Endodermal cell (in vitro differentiated cells): Measurements from ENCODE around the gene DNAJC1. TPM values are rescaled to one million over a fixed set of nuclear protein-coding genes. Genes with fewer than 3 reads are reported as not detected.
"Not testable (repeated sequence)": the region's sequence is repeated elsewhere in the genome, so short reads cannot be mapped to it uniquely, and the experiment has no call there.

Experiments used
- DNase-seq: peaks from one replicate; pipeline ENCODE4 v3.0.0-alpha.2; 2017
- H3K27ac ChIP-seq: 2 replicates; pipeline ENCODE4 v1.5.1; 2013; ENCODE audit warnings: mild to moderate bottlenecking, low read depth, low read length, moderate library complexity
- H3K27me3 ChIP-seq: 2 replicates; pipeline ENCODE4 v1.6.1; 2013; ENCODE audit warnings: mild to moderate bottlenecking, low read length, moderate library complexity; ENCODE audit not compliant: insufficient read depth, control insufficient read depth, poor library complexity, severe bottlenecking
- H3K36me3 ChIP-seq: 2 replicates; pipeline ENCODE4 v1.7.0; 2013; ENCODE audit warnings: mild to moderate bottlenecking, low read length, moderate library complexity; ENCODE audit not compliant: control insufficient read depth, insufficient read depth
- H3K4me1 ChIP-seq: one replicate; pipeline ENCODE4 v1.7.0; 2013; ENCODE audit warnings: low read length; ENCODE audit not compliant: control insufficient read depth, insufficient read depth
- H3K4me3 ChIP-seq: 2 replicates; pipeline ENCODE4 v1.5.1; 2013; ENCODE audit warnings: mild to moderate bottlenecking, low read length, moderate library complexity
- H3K9ac ChIP-seq: 2 replicates; pipeline ENCODE4 v1.6.1; 2013; ENCODE audit warnings: mild to moderate bottlenecking, low read length, moderate library complexity; ENCODE audit not compliant: poor library complexity, severe bottlenecking; ENCODE audit errors: extremely low read depth
- H3K9me3 ChIP-seq: 2 replicates; pipeline ENCODE4 v1.6.1; 2013; ENCODE audit warnings: mild to moderate bottlenecking, low read length, moderate library complexity; ENCODE audit not compliant: control insufficient read depth
- H3K27ac Mint-ChIP-seq: 2 replicates; pipeline ENCODE4 v1.8.0; 2020; ENCODE audit warnings: mixed read lengths
- H3K27me3 Mint-ChIP-seq: 2 replicates; pipeline ENCODE4 v1.8.0; 2021; ENCODE audit warnings: mild to moderate bottlenecking, mixed read lengths; ENCODE audit not compliant: insufficient read depth
- H3K36me3 Mint-ChIP-seq: 2 replicates; pipeline ENCODE4 v1.8.0; 2020; ENCODE audit warnings: low read depth, mixed read lengths
- H3K4me1 Mint-ChIP-seq: 2 replicates; pipeline ENCODE4 v1.8.0; 2020; ENCODE audit warnings: mixed read lengths
- H3K4me3 Mint-ChIP-seq: 2 replicates; pipeline ENCODE4 v1.8.0; 2020; ENCODE audit warnings: mild to moderate bottlenecking, moderate library complexity, mixed read lengths
- H3K9me3 Mint-ChIP-seq: 2 replicates; pipeline ENCODE4 v1.8.0; 2020; ENCODE audit warnings: mild to moderate bottlenecking, mixed read lengths
- WGBS, 2 experiments: methylation state at CpG; one replicate each; pipeline versions ENCODE4 v1.1.5 to v1.1.7; 2013; ENCODE audit warnings: missing lambda C conversion rate in 2 of 2, mixed read lengths in 1 of 2; ENCODE audit not compliant: insufficient coverage in 1 of 2, insufficient read length in 1 of 2; 5-methylcytosine and 5-hydroxymethylcytosine counted together
- total RNA-seq, 2 donors: library from RNA; stranded (reverse); fragmentation: NEBNext Ultra II Directional in 1 of 2; extraction: Animal tissue kit (Norgen Biotek cat#: 25700) in 1 of 2; gene quantifications; 2 replicates in 1 of 2; 3 replicates in 1 of 2; pipeline ENCODE4 v1.2.1, GENCODE V29; 2021
- TF ChIP-seq, protein P1 (sequence below): fragments of 200-600 bp; sonication (generic); conservative IDR thresholded peaks from 2 replicates; pipeline ENCODE4 v1.5.0; 2021; ENCODE audit warnings: antibody characterized with exemption, mild to moderate bottlenecking

DNAJC1 gene
- total RNA-seq, 2 donors from 2014 or later: 23.5 to 30.4 TPM

GRCh38 chr10:21843645-21844044 is 159.9 kb downstream of the DNAJC1 start:
- Histone ChIP-seq H3K4me1 (no peaks in the 10 kb centered on the region), H3K36me3 (peaks cover 3% of the 10 kb centered on the region), H3K9me3 (peaks cover 24% of the 10 kb centered on the region), H3K27me3 (no peaks in the 10 kb centered on the region), H3K27ac (no peak overlapping the region), H3K9ac (no peak overlapping the region), H3K4me3 (no peak overlapping the region)
- Mint-ChIP-seq H3K9me3 (peaks cover 36% of the 10 kb centered on the region), H3K27ac (no peak overlapping the region), H3K36me3 (peaks cover 40% of the 10 kb centered on the region), H3K4me3 (no peak overlapping the region), H3K27me3 (no peaks in the 10 kb centered on the region), H3K4me1 (peaks cover 4% of the 10 kb centered on the region)
- DNase-seq: no peak
- TF ChIP-seq, protein P1, sequence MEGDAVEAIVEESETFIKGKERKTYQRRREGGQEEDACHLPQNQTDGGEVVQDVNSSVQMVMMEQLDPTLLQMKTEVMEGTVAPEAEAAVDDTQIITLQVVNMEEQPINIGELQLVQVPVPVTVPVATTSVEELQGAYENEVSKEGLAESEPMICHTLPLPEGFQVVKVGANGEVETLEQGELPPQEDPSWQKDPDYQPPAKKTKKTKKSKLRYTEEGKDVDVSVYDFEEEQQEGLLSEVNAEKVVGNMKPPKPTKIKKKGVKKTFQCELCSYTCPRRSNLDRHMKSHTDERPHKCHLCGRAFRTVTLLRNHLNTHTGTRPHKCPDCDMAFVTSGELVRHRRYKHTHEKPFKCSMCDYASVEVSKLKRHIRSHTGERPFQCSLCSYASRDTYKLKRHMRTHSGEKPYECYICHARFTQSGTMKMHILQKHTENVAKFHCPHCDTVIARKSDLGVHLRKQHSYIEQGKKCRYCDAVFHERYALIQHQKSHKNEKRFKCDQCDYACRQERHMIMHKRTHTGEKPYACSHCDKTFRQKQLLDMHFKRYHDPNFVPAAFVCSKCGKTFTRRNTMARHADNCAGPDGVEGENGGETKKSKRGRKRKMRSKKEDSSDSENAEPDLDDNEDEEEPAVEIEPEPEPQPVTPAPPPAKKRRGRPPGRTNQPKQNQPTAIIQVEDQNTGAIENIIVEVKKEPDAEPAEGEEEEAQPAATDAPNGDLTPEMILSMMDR: no peak
- WGBS, 2 experiments: 82 to 83% methylated on average over 1 of the region's 1 CpG

DNA sequence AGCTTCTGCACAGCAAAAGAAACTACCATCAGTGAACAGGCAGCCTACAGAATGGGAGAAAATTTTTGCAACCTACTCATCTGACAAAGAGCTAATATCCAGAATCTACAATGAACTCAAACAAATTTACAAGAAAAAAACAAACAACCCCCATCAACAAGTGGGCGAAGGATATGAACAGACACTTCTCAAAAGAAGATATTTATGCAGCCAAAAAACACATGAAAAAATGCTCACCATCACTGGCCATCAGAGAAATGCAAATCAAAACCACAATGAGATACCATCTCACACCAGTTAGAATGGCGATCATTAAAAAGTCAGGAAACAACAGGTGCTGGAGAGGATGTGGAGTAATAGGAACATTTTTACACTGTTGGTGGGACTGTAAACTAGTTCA is 162.3 kb downstream of the DNAJC1 start:
- H3K9ac ChIP-seq, H3K4me3 Mint-ChIP-seq, H3K36me3 ChIP-seq, H3K4me1 Mint-ChIP-seq, H3K27me3 ChIP-seq, H3K27me3 Mint-ChIP-seq, H3K27ac Mint-ChIP-seq, H3K4me1 ChIP-seq, DNase-seq, H3K27ac ChIP-seq, H3K4me3 ChIP-seq: not testable (repeated sequence)
- H3K9me3 ChIP-seq: peaks cover 24% of the 10 kb centered on the region
- Mint-ChIP-seq H3K36me3 (peaks cover 48% of the 10 kb centered on the region), H3K9me3 (peaks cover 48% of the 10 kb centered on the region)
- WGBS, 2 experiments: 80% methylated on average over 1 of the region's 2 CpGs; no CpG with 5 or more reads in 1 of the 2 experiments

DNA sequence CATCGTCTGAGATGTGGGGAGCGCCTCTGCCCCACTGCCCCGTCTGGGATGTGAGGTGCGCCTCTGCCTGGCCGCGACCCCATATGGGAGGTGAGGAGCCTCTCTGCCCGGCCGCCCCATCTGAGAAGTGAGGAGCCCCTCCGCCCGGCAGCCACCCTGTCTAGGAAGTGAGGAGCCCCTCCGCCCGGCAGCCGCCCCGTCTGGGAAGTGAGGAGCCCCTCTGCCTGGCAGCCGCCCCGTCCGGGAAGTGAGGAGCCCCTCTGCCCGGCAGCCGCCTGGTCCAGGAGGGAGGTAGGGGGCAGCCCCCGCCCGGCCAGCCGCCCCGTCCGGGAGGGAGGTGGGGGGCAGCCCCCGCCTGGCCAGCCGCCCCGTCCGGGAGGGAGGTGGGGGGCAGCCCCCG is 166.0 kb downstream of the DNAJC1 start:
- H3K9me3 ChIP-seq: peaks cover 36% of the 10 kb centered on the region
- H3K36me3 ChIP-seq, H3K27me3 Mint-ChIP-seq, H3K4me1 ChIP-seq, H3K27me3 ChIP-seq, H3K27ac ChIP-seq, H3K4me3 ChIP-seq, H3K27ac Mint-ChIP-seq, H3K4me1 Mint-ChIP-seq, H3K9ac ChIP-seq, DNase-seq, H3K4me3 Mint-ChIP-seq: not testable (repeated sequence)
- Mint-ChIP-seq H3K36me3 (peaks cover 69% of the 10 kb centered on the region), H3K9me3 (peaks cover 81% of the 10 kb centered on the region)
- 96% methylated on average over 4 to 27 of the region's 29 CpGs for WGBS, 2 experiments

DNA sequence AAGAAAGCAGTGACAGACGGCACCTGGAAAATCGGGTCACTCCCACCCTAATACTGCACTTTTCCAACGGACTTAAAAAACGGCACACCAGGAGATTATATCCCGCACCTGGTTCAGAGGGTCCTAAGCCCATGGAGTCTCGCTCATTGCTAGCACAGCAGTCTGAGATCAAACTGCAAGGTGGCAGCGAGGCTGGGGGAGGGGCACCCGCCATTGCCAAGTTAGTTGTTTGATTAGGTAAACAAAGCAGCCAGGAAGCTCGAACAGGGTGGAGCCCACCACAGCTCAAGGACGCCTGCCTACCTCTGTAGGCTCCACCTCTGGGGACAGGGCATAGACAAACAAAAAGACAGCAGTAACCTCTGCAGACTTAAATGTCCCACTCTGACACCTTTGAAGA is 169.0 kb downstream of the DNAJC1 start:
- not testable (repeated sequence) for H3K27ac ChIP-seq, H3K4me3 Mint-ChIP-seq, H3K36me3 ChIP-seq, H3K9ac ChIP-seq, DNase-seq, H3K4me1 ChIP-seq, H3K27me3 Mint-ChIP-seq, H3K4me1 Mint-ChIP-seq, H3K27ac Mint-ChIP-seq, H3K27me3 ChIP-seq
- Histone ChIP-seq H3K4me3 (peak overlapping the region; percentile 68), H3K9me3 (peaks cover 61% of the 10 kb centered on the region)
- peaks cover 90% of the 10 kb centered on the region for H3K9me3 Mint-ChIP-seq
- H3K36me3 Mint-ChIP-seq: peaks cover 78% of the 10 kb centered on the region
- WGBS, 2 experiments: 83 to 93% methylated on average over 4 to 10 of the region's 10 CpGs
